Fibroblast of skin of left biceps (primary cell): ENCODE data around the gene PPP1R14B.

Experiments used
- DNase-seq, 2 experiments: peaks; one replicate each; pipeline ENCODE4 v3.0.0-alpha.2; 2013; ENCODE audit warnings: low read depth in 2 of 2

PPP1R14B gene

GRCh38 chr11:64230985-64231365, 15.8 kb downstream of the PPP1R14B start:
- no peak for DNase-seq

GRCh38 chr11:64230171-64230984, 16.4 kb downstream of the PPP1R14B start, which contains the start of gene DNAJC4:
Gene DNAJC4 (plus strand): TSS chr11:64230548. CDS start chr11:64230855, 307 bp downstream.
- DNase-seq, result peak in 1 of 2 experiments; percentile 51

DNA sequence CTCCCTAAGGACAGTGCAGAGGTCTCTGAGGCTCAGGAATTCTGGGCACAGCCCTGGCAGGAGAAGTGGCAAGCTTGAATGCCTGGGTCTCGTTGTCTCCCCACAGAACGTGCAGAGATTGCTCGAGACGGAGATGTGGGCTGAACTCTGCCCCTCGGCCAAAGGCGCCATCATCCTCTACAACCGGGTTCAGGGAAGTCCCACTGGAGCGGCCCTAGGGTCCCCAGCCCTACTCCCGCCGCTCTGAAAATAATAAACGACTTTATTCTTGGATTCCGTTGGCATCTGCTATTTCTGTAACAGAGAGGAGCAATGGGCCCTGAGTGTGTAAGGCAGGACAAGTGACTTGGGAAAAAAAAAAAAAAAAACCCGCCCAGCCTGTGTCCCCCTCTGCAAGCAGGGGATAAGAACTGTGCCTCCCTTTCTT, 17.0 kb downstream of the PPP1R14B start:
- no peak for DNase-seq

DNA sequence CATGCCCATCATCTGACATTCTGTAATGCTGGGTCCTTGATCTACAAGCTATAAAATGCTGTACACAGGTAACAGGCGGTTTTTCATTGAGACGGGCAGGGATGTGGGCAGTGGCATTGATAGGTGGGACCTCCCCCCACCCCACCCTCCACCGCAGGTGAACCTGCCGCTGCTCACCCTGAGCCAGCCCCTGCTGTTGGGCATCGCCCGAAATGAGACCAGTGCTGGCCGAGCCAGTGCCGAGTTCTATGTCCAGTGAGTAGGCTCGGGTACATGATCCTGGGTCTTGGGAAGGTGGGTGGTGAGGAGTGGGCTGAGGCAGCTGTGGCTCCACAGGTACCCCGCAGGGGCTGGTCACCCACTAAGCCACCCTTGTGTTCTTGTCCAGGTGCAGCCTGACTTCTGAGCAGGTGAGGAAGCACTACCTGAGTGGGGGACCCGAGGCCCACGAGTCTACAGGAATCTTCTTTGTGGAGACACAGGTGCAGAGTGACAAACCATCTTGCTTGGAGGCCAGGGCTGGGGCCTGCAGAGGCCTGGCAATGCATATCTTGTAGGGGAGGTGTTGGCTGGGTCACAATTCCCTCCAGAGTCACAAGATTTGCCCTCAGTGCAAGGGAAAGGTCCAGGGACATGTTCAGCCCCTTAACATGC, 17.5 kb downstream of the PPP1R14B start:
- no peak for DNase-seq

GRCh38 chr11:64227405-64227956, 19.3 kb downstream of the PPP1R14B start:
- DNase-seq, result no peak

GRCh38 chr11:64226507-64227051, 20.2 kb downstream of the PPP1R14B start:
- no peak for DNase-seq

GRCh38 chr11:64225608-64226506, 20.9 kb downstream of the PPP1R14B start, which contains the start of the genes NUDT22 and TRPT1:
Gene NUDT22 (plus strand): TSS chr11:64226274. CDS start chr11:64226653, 379 bp downstream.
Gene TRPT1 (minus strand): TSS chr11:64226186. CDS start chr11:64225860, 326 bp downstream.
- DNase-seq, result peak in 1 of 2 experiments; percentile 54

- DNase-seq, result no peak
These were observed 21.7 kb downstream of the PPP1R14B start for GRCh38 chr11:64224891-64225607.

GRCh38 chr11:64224151-64224890, 22.4 kb downstream of the PPP1R14B start:
- no peak for DNase-seq

DNA sequence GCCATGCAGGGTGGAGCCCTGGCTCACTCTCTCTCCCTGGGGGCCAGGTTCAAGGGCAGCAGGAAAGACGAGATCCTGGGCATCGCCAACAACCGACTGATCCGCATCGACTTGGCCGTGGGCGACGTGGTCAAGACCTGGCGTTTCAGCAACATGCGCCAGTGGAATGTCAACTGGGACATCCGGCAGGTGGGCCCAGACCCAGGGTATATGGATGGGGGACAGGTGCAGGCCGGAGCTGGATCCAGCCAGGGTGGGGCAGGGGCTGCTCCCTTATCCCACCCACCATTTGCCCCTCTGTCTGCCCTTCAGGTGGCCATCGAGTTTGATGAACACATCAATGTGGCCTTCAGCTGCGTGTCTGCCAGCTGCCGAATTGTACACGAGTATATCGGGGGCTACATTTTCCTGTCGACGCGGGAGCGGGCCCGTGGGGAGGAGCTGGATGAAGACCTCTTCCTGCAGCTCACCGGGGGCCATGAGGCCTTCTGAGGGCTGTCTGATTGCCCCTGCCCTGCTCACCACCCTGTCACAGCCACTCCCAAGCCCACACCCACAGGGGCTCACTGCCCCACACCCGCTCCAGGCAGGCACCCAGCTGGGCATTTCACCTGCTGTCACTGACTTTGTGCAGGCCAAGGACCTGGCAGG, 23.6 kb downstream of the PPP1R14B start:
- DNase-seq, result no peak

GRCh38 chr11:64222651-64223000, 24.1 kb downstream of the PPP1R14B start:
- no peak for DNase-seq

DNA sequence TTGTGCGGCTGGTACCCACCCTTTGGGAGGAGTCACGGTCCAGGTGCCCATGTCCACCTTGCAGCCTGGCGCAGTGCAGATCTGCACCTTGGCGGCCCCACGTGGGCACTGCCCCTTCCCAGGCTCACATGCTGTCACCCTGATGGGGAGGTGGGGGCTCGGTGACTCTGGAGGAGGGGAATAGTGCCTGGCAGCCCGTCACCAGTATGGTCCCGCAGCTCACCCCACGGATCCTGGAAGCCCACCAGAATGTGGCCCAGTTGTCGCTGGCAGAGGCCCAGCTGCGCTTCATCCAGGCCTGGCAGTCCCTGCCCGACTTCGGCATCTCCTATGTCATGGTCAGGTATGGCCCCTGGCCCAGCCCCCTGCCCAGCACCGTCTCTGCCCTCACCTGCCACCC, 25.9 kb downstream of the PPP1R14B start:
- no peak for DNase-seq

DNA sequence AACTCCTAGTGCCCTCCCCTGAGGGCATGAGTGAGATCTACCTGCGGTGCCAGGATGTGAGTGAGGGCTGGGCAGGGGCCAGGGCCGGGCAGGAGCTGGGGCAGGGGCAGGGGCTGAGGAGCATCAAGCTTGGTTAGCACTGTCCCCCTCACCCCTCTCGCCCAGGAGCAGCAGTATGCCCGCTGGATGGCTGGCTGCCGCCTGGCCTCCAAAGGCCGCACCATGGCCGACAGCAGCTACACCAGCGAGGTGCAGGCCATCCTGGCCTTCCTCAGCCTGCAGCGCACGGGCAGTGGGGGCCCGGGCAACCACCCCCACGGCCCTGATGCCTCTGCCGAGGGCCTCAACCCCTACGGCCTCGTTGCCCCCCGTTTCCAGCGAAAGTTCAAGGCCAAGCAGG, 26.5 kb downstream of the PPP1R14B start:
- DNase-seq, result no peak

DNA sequence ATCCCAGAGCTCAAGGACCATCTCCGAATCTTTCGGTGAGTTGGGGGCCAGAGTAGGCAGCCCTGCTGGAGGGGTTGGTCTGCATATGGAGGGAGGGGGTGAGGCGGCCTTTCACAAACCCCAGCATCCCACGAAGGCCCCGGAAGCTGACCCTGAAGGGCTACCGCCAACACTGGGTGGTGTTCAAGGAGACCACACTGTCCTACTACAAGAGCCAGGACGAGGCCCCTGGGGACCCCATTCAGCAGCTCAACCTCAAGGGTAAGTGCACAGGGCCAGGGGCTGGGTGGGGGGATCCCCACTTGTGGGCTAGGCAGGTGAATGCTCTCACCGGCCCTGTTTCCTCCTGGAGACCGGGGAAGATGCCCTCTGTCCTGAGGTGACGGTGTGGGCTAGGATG, 27.0 kb downstream of the PPP1R14B start:
- no peak for DNase-seq

DNA sequence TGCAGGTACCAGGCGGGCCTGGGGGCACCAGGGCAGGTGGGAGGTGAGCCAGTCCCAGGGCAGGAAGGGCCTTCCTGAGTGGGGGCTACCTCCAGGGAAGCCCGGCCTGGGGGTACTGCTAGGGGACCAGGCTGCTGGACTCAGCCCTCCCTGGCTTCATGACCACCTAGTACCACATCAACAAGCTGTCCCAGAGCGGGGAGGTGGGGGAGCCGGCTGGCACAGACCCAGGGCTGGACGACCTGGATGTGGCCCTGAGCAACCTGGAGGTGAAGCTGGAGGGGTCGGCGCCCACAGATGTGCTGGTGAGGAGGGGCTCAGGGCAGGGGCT, 27.4 kb downstream of the PPP1R14B start:
- no peak for DNase-seq

- DNase-seq, result no peak
These were observed 28.0 kb downstream of the PPP1R14B start for GRCh38 chr11:64218628-64219353.

DNA sequence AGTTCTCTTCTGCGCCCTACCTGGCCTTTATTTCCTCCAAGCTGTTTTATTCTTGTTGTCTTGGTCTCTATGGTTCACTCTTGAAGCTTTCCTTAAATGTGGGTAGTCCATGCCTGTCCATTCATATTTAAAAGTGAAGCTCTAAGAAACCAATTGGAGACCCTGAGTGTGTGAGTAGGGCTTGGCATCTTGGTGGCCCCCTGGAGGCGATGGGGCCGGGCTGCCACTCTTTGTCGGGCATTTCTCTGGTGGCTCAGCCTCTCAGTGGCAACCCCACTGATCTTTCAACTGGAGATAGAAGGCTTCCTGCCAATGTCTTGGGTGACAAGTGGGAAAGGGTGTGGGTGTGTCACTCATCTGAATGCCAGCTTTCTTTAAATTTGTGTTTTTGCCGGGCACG, 29.9 kb downstream of the PPP1R14B start:
- no peak for DNase-seq

- no peak for DNase-seq
These were observed 35.4 kb downstream of the PPP1R14B start for GRCh38 chr11:64211181-64211872.
